GM13976 (cell line): ENCODE data around the gene C3orf18.

Experiments
- DNase-seq: peaks from one replicate; pipeline ENCODE4 v3.0.0; 2012; ENCODE audit warnings: low spot score
- in situ Hi-C: fragments of 300-500 bp; cut with MboI; formaldehyde crosslinking; loops from one replicate; pipeline ENCODE4 v1.12.0; 2022; ENCODE audit warnings: low sequenced_read_pairs, mixed read lengths, inconsistent platforms; ENCODE audit not compliant: unreplicated experiment
- TF ChIP-seq, protein P1 (sequence below): IDR thresholded peaks from 2 replicates; pipeline ENCODE4 v1.5.1; 2012; ENCODE audit warnings: borderline replicate concordance, mild to moderate bottlenecking; ENCODE audit not compliant: insufficient read depth; ENCODE audit errors: extremely low read depth, missing control alignments, control extremely low read depth

The C3orf18 gene

GRCh38 chr3:50542177-50543034 is 25.1 kb downstream of the C3orf18 start:
- TF ChIP-seq, protein P1, sequence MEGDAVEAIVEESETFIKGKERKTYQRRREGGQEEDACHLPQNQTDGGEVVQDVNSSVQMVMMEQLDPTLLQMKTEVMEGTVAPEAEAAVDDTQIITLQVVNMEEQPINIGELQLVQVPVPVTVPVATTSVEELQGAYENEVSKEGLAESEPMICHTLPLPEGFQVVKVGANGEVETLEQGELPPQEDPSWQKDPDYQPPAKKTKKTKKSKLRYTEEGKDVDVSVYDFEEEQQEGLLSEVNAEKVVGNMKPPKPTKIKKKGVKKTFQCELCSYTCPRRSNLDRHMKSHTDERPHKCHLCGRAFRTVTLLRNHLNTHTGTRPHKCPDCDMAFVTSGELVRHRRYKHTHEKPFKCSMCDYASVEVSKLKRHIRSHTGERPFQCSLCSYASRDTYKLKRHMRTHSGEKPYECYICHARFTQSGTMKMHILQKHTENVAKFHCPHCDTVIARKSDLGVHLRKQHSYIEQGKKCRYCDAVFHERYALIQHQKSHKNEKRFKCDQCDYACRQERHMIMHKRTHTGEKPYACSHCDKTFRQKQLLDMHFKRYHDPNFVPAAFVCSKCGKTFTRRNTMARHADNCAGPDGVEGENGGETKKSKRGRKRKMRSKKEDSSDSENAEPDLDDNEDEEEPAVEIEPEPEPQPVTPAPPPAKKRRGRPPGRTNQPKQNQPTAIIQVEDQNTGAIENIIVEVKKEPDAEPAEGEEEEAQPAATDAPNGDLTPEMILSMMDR: peak; percentile 86
- in situ Hi-C loops: no loop called here
- peak; percentile 87 for DNase-seq

- TF ChIP-seq, protein P1: no peak
- DNase-seq: no peak
- in situ Hi-C loops: no loop called here
Observed at GRCh38 chr3:50539356-50540286, 27.9 kb downstream of the C3orf18 start.

DNA sequence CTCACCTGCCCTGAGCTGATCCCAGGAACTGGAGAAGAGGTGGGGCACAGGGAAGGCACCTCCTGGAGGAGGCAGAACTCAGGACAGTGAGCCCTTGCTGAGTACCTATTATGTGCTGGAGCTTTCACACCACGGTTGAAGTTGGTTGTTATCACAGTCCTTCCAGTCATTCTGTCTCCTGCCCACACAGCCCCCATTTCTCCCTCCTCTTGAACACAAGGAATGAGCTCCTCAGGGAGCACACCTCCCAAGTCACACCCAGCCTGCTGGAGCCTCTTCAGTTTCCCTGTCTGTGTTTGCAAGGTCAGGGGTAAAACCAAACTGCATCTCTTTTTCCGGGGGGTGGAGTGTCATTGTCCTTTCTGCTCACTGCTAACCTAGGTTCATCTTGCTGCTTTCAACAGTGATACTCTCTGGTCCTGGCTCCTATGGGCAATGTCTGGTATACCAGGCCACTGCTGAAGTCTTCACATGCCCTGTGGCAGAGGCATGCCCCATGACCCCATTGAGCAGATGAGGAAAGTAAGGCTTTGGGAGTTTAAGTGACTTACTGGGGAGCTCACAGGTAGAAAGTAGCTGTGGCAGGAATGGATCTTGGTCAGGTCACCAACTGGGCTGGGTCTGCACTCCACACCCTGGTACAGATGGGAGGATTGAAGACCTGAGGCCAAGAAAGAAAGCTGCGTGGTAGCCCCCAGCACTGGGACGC is 30.0 kb downstream of the C3orf18 start:
- TF ChIP-seq, protein P1: no peak
- in situ Hi-C loops: no loop called here
- DNase-seq: no peak

- DNase-seq: no peak
- in situ Hi-C loops: no loop called here
- TF ChIP-seq, protein P1: no peak
Observed at GRCh38 chr3:50536471-50537180, 30.9 kb downstream of the C3orf18 start.

DNA sequence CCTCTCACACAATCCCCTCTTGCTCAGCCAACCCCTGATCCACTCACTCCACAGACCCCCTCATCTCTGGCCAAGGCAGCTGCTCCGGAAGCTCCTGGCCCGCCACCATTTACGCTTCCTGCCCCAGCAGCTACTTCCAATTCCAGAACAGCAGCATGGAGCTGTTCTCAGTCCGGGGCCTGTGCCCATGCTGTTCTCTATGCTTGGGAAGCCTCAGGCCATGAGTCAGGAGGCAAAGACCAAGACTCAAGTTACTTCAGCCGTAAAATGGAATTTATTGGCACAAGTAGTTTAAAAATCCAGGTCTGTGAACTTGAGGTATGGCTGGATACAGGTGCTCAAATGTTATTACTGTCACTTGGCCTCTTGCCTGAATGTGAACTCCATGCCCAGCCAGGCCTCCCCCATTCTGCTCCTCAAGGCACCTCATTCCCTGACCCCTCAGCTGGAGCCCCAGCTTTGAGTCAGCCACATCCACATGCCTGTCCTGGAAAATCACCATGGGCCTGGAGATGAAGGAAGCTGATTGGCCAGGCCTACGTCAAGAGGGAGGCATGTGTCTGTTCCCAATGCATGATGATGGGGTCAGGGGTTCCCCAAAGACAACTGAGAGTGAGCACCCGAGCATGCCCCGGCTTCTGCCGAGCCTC is 32.7 kb downstream of the C3orf18 start:
- DNase-seq: no peak
- in situ Hi-C loops: no loop called here
- TF ChIP-seq, protein P1: no peak
